Measurements from ENCODE around the gene MKX.
"Not testable (repeated sequence)": the region's sequence is repeated elsewhere in the genome, so short reads cannot be mapped to it uniquely, and the experiment has no call there.

The MKX gene

GRCh38 chr10:27687743-27688142 is 57.9 kb downstream of the MKX start:
- no peak for DNase-seq

DNA sequence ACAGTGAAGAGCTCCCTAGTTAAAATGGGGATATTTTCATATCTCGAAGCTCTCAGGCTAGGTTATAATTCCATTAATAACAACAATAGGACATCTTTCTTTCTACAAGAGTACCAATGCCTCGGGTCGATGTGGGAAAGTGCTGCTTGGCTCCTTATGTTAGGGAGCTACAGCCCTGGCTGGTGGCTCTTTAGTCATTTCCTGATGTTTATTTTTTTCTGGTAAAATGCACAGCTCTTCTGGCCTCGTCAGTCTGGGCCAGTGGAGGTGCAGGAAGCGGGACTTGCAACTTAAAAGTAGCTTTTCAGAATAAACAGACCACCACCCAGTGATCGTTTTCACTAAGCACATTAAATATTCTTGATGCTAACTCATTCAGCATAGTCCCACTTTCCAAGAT is 58.3 kb downstream of the MKX start:
- DNase-seq, result no peak

DNA sequence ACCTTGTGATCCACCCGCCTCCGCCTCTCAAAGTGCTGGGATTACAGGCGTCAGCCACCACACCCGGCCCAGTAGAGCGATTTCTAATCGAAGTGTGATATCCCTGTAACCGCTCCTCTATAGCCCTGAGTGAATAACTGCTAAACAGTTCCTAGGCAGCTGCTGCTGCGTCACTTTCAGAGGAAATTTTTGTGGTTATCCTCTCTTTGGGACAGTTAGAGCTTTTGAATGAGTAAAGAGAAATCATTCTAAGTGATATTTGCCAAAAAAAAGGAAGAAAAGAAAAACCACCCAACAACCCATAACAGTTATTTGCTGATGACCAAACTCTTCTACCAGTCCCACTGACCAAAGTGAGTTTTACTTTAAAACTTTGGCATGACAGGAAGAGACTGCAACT is 59.9 kb downstream of the MKX start:
- no peak for DNase-seq

DNA sequence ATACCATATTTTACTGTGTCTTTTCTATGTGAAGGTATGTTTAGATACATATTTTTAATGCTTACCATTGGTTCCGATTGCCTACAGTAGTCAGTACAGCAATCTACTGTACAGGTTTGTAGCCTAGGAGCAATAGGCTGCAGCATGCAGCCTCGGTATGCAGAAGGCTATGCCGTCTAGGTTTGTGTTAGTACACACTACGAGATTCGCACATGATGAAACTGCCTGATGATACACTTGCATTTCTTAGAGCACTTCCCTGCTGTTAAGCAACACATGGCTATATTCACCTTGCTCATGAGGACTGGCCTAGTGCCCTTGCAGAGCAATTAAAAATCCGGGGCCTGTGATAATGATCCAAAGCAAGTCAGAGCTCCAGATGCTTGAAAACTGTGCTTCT is 62.4 kb downstream of the MKX start:
- DNase-seq, result no peak

DNA sequence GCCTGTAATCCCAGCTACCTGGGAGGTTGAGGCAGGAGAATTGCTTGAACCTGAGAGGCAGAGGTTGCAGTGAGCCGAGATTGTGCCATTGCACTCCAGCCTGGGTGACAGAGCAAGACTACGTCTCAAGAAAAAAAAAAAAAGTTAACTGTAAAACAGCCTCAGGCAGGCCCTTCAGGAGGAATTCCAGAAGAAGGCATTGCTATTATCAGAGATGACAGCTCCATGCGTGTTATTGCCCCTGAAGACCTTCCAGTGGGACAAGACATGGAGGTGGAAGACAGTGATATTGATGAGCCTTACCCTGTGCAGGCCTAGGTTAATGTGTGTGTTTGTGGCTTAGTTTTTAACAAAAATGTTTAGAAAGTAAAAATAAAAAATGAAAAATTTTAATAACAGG is 63.8 kb downstream of the MKX start:
- DNase-seq, result not testable (repeated sequence)

DNA sequence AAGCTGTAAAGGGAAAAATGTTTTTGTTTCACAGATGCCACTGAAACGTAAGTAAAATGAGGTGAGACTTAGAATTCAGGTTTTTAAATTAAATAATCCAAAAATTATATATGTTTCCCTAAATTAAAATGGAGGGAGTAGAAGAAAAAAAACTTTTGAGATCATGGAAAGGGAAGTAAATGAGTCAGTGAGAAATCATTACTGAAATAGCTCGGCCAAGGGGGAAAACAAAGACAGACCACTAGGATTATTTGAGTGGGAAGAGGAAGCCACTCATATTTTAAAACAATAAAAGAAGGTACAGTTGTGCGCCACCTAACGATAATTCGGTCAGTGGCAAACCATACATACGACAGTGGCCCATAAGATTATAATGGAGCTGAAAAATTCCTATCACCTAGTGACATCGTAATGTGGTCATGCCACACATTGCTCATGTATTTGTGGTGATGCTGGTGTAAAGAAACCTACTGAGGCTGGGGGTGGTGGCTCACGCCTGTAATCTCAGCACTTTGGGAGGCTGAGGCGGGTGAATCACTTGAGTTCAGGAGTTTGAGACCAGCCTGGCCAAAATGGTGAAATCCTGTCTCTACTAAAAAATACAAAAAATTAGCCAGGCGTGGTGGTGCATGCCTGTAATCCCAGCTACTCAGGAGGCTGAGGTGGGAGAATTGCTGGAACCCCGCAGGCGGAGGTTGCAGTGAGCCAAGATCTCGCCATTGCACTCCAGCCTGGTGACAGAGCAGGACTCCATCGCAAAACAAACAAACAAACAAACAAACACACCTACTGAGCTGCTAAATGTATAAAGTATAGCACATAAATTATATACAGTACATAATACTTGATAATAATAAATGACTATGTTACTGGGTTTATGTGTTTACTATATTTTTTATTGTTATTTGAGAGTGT is 64.7 kb downstream of the MKX start:
- DNase-seq, result no peak

- DNase-seq, result no peak
Observed at GRCh38 chr10:27680006-27680557, 65.5 kb downstream of the MKX start.

- DNase-seq, result no peak
Observed at GRCh38 chr10:27679369-27679912, 66.2 kb downstream of the MKX start.

DNA sequence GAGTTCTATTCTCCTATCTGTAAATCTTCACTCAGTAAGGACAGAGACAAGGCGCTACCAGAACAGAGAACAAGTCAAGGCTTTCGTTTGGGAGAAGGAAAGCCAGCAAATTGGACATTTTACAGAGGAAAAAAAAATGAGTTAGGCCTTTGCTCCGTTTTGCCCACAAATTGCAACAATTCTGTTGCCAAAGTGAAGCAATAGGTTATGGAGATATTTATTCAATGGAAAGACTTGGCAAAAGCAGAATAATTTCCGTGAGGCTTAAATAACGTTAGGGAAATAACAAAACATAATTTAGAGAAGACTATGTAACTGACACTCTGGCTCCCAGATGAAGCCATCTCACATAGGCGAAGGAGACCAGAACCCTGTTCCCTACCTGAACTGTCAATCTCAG is 67.5 kb downstream of the MKX start:
- DNase-seq, result no peak

DNA sequence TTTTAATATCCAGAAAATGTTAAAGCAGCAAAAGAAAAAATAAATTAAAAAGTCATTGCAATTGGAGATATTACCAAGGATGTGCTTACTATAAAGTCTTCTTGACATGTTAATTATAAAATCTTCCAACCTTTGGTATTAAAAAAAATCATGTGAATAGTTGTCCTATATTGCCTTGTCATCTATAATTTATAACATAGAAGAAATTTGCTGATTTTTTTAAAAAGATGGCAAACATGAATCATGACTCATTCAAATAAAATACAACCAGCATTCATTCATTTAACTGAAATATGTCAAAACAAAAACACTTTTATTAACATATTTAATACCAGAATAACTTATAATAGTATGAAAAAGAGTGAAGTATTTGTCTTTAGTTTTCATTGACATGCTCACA is 72.6 kb downstream of the MKX start:
- no peak for DNase-seq

DNA sequence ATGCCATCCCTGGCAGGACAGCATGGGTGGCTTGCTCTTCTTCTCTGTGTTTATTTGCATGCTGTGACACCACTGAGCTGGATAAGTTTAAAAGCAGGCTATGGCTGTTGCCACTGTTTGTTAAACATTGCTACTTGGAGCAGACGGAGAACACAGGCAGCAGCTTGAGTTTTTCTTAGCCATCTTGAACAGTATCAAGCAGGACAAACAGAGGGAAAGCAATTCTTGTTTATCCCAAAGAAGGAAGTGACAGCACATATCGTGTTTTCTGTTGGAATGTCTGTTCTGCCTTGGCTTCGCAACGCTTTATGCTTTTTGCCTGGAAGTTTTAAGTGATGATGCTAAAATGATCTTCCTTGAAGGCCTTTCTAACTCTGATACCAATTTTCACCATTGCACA is 73.8 kb downstream of the MKX start:
- DNase-seq, result no peak

- no peak for DNase-seq
Observed at GRCh38 chr10:27664461-27664860, 81.2 kb downstream of the MKX start.

DNA sequence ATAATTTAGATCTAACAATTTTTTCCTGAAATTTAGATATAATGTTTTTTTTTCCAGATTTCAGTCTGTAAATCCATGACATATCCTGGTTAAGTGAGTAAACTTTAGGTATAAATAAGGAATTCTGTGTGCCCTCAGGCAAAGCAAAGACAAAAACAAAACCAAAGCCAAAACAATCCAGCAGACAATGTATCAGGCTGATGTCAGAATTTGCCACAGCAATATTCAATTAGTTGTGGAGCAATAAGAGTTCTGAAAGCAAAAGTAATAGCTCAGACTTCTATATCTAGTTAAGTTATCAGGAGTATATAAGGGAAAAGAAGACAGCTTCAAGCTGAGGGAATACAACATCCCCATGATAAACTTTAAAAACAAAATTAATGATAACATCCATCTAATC is 82.0 kb downstream of the MKX start:
- DNase-seq, result no peak

DNA sequence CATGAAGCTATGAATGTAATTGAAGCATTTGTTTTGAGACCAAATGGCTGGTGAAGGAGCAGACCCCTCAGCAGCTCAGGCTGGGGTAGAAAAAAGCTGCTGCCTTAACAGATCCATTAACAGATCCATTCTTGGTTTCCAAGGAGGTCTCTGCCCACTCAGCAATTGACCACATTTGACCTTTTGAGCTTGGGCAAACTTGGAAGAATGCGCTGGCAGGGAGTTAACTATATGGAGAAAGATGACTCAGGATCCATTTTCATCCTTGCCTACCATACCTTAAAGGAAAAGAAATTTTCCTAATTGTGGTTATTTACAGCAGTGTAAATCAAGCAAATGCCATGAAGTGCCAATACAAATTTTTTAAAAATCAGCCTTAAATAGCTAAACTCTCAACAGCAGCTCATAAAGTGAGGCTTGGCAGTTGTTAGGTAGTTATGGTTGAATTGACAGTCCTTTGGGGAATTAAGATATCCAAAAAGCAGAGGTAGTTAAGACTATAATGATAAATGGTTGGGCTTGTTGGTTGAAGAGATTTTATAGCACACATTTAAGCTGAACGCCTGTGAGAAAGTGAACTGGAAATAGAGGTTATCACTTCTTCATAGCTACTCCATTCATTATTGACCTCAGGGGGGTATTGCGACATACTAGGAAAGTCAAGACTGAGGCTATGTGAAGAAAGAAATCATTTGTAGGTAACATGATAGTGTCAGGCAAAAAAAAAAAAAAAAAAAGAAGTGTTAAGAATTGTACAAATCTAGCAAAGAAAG is 83.9 kb downstream of the MKX start:
- DNase-seq, result no peak

- DNase-seq, result no peak
Observed at GRCh38 chr10:27660711-27661110, 84.9 kb downstream of the MKX start.

DNA sequence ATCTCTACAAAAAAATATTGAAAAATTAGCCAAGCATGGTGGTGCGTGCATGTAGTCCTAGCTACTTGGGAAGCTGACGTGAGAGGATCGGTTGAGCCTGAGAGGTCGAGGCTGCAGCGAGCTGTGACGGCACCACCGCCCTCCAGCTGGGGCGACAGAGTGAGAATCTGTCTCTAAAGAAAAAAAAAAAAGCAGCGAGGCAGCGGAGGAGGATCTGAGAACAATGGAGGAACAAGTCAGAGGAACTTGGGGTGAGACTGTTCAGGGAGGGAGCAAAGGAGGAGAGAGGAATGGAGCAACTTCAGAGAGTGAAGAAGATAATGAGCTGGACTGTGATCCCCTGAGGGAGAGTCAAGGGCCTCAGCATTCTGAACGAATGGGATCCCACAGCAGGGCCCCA is 85.4 kb downstream of the MKX start:
- DNase-seq, result no peak

DNA sequence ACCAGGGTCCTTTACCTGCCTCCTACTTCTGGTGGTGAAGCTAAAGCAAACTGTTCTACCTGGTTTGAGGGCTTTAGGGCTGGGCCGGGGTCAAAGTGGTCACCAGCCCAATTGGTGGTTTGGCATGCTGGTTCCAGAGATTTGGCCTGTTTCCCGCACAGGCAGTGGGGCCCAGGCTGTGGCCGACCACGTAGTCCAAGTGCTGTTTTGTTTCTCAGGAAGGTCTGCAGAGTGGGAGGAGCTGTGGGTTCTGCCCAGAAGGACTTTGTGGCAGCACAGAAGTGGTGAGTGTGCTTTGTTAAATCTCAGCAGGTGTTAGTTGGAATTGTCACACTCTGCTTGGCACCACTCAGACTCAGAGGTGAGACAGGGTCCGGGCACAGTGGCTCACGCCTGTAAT is 85.8 kb downstream of the MKX start:
- DNase-seq, result no peak

DNA sequence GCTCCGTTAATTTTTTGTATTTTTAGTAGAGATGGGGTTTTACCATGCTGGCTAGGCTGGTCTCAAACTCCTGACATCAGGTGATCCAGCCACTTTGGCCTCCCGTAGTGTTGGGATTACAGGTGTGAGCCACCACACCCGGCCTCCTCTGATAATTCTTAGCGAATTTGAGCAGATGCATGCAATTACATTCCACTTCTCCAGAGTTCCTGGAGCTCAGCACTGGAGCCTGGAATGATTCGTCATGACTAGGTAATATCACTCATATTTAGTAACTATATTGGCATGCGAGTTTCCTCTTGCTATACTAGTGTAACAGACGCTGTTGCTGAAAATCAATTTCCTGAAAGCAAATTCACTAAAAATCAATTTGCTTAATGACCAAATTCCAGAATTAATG is 86.8 kb downstream of the MKX start:
- DNase-seq, result no peak

- no peak for DNase-seq
Observed at GRCh38 chr10:27655296-27655695, 90.3 kb downstream of the MKX start.

DNA sequence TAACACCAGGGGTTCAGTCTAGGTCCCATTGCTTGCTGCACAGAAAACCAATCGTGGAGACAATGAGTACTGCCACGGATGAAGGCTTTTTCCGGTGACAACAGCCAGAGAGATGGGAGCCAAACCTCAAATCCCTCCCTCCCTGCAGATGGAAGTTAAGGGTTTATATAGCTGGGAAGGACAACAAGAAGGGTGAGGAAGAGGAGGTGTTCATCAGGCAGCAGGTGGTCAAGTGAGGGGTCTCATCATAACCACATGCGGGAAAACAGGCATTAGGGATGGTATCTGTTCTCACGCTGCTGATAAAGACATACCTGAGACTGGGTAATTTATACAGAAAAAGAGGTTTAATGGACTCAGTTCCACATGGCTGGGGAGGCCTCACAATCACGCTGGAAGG is 91.3 kb downstream of the MKX start:
- DNase-seq, result no peak

DNA sequence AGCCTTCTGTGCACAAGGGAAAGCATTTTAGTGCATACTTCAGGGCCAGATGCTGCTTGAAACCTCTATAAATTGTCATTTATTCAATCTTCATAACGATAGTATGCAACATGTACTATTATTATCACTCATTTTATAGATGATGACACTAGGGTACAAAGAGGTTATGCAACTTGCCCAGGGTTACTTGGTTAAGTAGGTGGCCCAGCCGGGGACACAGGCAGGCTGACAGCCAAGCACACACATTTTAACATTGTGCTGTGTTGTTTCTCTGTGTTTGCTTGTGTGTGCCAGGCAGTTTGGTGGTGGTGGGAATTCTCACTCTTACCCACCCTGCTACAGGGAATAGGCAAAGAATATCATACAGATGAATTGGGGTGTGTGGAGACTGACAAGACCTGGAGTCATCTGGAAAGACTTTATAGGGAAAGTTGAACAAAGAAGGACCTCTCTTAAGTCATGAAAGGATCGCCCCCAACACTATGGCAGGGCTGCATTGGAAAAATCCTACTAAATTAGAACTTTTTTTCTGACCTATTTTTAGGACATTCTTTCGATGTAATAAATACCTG is 98.9 kb downstream of the MKX start:
- DNase-seq, result no peak

DNA sequence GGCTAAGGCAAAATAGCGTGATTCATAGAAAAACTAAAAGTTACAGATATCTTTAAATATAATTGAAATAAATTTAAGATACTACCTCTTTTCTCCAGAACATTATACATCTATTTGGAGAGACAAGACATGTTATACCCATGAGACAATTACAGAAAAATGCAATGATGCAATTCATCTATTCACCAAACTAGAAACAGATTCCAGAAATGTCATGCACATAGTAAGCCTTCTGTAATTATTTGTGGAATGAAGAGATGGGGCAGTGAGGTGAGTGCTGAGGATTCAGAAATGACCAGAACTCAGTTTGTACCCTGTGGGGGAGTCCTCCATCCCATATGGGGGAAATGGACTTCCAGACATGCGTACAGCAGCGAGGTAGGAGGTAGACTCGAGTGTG is 99.4 kb downstream of the MKX start:
- no peak for DNase-seq

DNA sequence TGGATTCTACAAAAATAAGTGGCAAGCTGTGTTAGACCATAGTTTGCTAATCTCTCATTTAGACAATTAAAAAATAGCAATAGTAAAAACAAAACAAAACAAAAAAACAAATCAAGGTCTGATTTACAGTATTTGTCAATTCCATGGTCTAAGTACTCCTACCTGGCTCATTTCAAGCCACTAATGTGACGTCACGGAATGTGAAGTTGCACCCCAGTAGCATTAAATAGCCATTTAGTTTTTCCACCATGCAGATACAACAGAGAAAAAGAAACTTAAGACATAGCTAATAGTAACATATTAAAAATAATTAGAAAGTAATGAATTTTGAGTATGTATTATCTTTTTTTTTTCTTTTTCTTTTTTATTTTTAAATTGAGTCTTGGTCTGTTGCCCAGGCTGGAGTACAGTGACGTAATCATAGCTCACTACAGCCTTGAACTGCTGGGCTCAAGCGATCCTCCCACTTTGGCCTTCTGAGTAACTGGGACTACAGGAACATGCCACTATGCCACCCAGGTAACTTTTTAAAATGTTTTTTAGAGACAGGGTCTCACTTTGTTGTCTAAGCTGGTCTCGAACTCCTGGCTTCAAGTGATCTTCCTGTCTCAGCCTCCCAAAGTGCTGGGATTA is 101.2 kb downstream of the MKX start:
- no peak for DNase-seq

All from NCI-H1417 (cell line).